ENCODE data around the gene ZP2.
"Not testable (repeated sequence)": the region's sequence is repeated elsewhere in the genome, so short reads cannot be mapped to it uniquely, and the experiment has no call there.

The ZP2 gene

GRCh38 chr16:21158208-21159110 is 52.9 kb downstream of the ZP2 start, which contains the start of gene LDAF1:
Gene LDAF1, plus strand, starts transcription at chr16:21158674. Its CDS starts 2,509 bp downstream, at chr16:21161183.
- peak; percentile 69 for DNase-seq (ENCODE audit: low read depth)
- TF ChIP-seq, protein P1, sequence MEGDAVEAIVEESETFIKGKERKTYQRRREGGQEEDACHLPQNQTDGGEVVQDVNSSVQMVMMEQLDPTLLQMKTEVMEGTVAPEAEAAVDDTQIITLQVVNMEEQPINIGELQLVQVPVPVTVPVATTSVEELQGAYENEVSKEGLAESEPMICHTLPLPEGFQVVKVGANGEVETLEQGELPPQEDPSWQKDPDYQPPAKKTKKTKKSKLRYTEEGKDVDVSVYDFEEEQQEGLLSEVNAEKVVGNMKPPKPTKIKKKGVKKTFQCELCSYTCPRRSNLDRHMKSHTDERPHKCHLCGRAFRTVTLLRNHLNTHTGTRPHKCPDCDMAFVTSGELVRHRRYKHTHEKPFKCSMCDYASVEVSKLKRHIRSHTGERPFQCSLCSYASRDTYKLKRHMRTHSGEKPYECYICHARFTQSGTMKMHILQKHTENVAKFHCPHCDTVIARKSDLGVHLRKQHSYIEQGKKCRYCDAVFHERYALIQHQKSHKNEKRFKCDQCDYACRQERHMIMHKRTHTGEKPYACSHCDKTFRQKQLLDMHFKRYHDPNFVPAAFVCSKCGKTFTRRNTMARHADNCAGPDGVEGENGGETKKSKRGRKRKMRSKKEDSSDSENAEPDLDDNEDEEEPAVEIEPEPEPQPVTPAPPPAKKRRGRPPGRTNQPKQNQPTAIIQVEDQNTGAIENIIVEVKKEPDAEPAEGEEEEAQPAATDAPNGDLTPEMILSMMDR (conservative IDR thresholded peaks at IDR 0.05; ENCODE audit: low read length): no peak
- H3K4me3 ChIP-seq (ENCODE audit: low read length): peak within 1 kb of the TSS; percentile 71

GRCh38 chr16:21157632-21158031 is 53.7 kb downstream of the ZP2 start:
- TF ChIP-seq, protein P1 (conservative IDR thresholded peaks at IDR 0.05; ENCODE audit: low read length): no peak
- no peak overlapping the region for H3K4me3 ChIP-seq (ENCODE audit: low read length)
- no peak for DNase-seq (ENCODE audit: low read depth)

GRCh38 chr16:21156767-21157467 is 54.5 kb downstream of the ZP2 start:
- H3K4me3 ChIP-seq (ENCODE audit: low read length): no peak overlapping the region
- DNase-seq (ENCODE audit: low read depth): peak; percentile 81
- TF ChIP-seq, protein P1 (conservative IDR thresholded peaks at IDR 0.05; ENCODE audit: low read length): peak; percentile 83

GRCh38 chr16:21156011-21156410 is 55.4 kb downstream of the ZP2 start:
- H3K4me3 ChIP-seq (ENCODE audit: low read length): not testable (repeated sequence)

DNA sequence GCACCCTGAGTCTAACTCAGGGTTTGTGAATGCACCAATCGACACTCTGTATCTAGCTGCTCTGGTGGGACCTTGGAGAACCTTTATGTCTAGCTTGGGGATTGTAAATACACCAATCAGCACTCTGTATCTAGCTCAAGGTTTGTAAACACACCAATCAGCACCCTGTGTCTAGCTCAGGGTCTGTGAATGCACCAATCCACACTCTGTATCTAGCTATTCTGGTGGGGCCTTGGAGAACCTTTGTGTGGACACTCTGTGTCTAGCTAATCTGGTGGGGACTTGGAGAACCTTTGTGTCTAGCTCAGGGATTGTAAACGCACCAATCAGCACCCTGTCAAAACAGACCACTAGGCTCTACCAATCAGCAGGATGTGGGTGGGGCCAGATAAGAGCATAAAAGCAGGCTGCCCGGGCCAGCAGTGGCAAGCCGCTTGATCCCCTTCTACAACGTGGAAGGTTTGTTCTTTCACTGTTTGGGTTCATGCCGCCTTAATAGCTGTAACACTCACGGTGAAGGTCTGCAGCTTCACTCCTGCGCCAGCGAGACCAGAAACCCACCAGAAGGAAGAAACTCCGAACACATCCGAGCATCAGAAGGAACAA is 58.1 kb downstream of the ZP2 start:
- not testable (repeated sequence) for DNase-seq (ENCODE audit: low read depth); H3K4me3 ChIP-seq (ENCODE audit: low read length)

More at GRCh38 chr16:21156011-21156410, 55.4 kb downstream of the ZP2 start:
- DNase-seq (ENCODE audit: low read depth): not testable (repeated sequence)

- DNase-seq (ENCODE audit: low read depth): not testable (repeated sequence)
Observed at GRCh38 chr16:21152160-21153030, 59.0 kb downstream of the ZP2 start.

DNA sequence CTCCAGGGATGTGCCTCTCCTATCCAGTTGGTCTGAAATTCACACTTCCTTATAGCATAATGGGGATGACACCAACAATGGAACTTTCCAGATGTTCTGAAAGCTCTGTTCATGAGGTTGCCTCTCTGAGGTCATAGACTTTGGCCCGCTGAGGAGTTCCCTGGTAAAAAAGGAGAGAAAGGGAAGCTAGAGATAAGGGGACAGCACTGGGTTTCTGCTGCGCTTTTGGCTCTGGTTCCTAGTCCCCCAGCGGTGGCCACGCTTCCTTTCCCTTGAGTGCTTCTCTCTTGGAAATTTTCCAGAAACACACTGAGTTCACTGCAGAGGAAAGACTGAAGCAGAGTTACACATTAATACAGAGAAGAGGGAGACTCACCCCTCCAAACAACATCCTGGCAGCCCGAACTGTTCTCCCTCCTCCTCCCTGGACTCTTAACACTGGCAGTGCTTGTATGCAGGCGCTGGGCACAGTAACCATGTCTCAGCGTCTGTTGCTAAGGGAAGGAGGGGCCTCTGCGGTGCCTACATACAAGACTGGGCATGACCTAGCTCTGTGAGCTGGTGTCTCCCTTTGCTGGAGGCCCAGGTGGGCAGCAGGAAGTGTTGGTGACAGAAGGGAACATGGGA is 60.9 kb downstream of the ZP2 start, which contains the start of gene DNAH3:
TSS of gene DNAH3 (minus strand) at position 472 of the 627 bp plus-strand sequence. CDS start 527 bp downstream, outside the sequence.
- TF ChIP-seq, protein P1 (conservative IDR thresholded peaks at IDR 0.05; ENCODE audit: low read length): no peak
- no peak within 1 kb of the TSS for H3K4me3 ChIP-seq (ENCODE audit: low read length)
- no peak for DNase-seq (ENCODE audit: low read depth)

More at GRCh38 chr16:21152160-21153030, 59.0 kb downstream of the ZP2 start:
- H3K4me3 ChIP-seq (ENCODE audit: low read length): not testable (repeated sequence)
